IPS DF 4.7 (cell line): ENCODE data around the gene BCL2.

Experiments used
- DNase-seq: peaks from one replicate; pipeline ENCODE4 v3.0.0-alpha.2; 2013; ENCODE audit warnings: low spot score; ENCODE audit errors: extremely low read depth

The BCL2 gene

GRCh38 chr18:63183952-63184770 lies 135.4 kb downstream of the BCL2 start:
- no peak for DNase-seq

- DNase-seq = no peak
These were observed 136.2 kb downstream of the BCL2 start for GRCh38 chr18:63183378-63183777.

GRCh38 chr18:63182861-63183260 lies 136.7 kb downstream of the BCL2 start:
- no peak for DNase-seq

- DNase-seq = no peak
These were observed 137.2 kb downstream of the BCL2 start for GRCh38 chr18:63182310-63182772.

- DNase-seq = no peak
These were observed 137.8 kb downstream of the BCL2 start for GRCh38 chr18:63181706-63182309.

GRCh38 chr18:63180971-63181376 lies 138.6 kb downstream of the BCL2 start:
- no peak for DNase-seq

DNA sequence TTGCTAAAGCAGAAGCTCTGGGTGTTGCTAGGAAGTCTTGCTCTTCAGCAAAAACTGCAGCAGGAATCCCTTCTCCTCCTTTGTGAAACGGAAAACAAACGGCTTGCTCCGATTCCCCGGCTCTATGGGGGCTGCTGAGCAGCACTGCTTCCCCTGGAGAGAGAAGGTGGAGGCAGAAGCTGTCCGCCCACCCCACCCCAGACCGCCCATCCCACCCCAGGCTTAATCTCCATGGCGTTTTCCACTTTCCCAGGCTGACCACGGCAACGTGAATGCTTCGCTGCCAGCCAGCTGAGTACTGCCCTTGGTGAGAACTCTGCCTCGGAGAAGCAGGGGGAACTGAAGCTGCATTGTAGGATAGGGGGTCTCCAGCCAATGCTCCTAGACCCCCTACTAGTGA lies 139.2 kb downstream of the BCL2 start:
- no peak for DNase-seq

GRCh38 chr18:63179422-63179821 lies 140.1 kb downstream of the BCL2 start:
- DNase-seq = no peak

GRCh38 chr18:63178971-63179370 lies 140.6 kb downstream of the BCL2 start:
- no peak for DNase-seq

DNA sequence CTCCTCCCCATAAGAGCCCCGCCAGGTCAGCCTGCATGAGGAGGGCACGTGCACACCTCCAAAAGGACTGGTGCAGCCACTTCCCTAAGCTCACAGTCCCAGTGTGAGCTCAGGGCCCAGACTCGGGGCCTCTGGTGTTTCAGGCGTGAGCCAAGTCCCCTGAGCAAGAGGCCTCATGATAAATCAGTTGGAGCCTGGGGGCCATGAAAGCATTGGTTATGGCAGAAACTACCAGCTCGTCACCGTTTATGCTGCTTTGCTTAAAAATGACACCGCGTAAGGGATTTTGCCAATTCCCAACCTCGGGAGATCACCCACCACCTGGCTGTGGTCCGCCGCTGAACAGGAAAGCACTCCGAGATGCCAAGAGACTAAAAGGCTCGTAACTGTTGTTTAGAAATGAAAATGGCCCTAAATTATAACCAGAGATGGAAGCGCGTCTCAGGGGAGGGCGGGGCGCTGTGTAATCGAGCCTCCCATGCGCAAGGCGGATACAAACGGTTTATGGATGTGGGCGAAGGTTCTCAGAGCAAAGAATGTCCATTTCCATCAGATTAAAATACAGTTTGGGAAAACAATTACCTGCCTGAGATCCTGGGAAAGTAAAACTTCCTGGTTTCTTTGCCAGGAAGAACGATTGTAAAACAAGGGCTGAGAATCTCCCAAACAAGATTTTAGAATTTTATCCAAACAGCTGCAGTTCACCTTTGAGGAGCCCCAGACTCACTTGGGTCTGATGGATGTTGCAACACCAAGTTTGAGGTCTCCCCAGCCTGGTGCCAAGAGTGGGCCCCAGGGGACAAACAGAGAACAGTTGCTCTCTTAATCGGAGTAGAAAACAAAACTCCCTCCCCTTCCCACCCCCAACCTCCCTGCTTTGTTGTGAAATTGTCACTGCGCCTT lies 141.4 kb downstream of the BCL2 start:
- DNase-seq = no peak

GRCh38 chr18:63177259-63177658 lies 142.3 kb downstream of the BCL2 start:
- DNase-seq = no peak

DNA sequence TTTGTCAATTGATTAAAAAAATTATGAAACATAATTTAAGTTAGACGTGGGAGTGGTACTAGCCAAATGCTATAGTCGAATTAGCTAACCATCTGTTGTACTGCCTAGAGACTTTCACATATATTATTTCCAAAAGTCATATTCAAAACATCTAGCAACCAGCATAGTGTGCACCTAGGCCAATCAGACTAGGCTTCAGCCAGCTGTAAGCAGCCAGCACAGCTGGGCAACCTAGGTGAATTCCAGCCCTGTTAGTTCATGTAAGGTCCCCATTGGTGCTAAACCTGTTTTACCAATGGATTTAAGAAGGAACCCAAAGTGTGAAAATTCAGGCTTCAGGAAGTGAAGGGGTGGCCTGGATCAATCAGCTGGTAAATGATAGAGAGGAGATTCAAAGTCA lies 144.3 kb downstream of the BCL2 start:
- no peak for DNase-seq

DNA sequence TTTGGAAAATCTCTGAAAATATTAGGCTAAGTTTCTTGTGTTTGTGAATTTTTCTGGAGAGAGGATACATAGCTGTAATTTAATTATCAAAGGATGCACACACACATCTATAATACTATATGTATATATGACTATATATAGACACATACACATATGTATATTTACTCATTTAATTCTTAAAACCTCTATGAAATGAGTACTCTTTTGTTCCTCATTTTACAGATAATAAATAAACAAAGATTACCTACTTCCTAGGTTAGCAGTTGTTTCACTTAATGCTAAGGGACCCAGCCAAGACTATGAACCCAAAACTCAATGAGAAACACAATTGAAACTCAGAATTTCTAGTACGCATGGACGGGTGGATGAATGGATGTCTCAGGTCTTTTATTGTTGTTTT lies 145.6 kb downstream of the BCL2 start:
- DNase-seq = no peak

DNA sequence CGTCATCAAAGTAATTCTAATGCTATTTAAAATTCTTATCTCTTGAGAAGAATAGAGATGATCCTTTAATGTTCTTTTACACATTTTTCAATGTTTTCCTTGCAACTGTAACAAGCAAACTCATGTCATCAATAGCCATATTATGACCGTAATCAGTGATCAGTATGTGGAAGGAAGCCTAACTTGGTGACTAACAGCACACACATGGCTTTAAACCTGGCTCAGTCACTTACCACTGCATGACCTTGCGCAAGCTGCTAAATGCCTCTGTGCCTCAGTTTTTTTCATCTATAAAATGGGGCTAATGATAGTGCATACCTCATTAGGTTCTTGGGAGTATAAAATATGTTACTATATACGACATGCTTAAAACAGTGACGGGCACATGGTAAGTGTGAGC lies 149.7 kb downstream of the BCL2 start:
- no peak for DNase-seq

- DNase-seq = no peak
These were observed 151.3 kb downstream of the BCL2 start for GRCh38 chr18:63168287-63168686.

DNA sequence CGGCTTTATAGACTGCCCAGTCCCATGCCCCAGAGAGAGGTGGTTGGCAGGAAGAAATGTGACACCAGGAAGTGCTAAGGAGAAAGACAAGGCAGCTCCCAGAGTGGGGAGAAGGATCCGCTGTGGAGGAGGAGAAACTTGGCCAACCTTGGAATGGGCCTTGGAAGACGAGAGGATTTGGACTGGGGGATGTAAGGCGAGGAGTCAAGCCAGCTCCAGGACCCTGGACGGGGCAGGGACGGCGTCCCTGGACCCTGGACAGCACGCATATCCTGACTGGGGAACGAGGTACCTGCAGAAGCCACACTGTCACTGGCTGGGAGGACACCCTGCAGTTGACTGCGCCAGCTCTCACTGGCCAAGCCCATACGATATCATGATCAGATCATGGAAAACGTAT lies 153.4 kb downstream of the BCL2 start:
- DNase-seq = no peak

DNA sequence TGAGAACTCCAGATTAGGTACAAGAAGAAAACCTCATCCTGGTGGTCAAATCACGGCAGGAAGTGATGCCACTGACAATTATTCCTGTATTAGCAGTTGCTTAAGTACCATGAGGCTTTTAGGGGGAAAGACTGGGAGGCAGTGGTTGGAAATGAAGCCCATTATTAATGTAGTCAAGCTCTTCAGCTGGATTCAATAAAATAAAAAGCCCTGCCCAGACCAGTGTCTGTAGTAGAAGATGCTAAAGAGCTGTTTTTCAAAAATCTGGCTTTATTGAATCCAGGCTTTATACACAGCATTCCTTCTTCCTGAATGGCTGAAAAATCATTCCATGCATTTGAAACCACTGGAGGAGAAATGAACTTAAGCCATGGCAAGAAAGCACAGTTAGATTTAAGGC lies 155.2 kb downstream of the BCL2 start:
- DNase-seq = no peak

DNA sequence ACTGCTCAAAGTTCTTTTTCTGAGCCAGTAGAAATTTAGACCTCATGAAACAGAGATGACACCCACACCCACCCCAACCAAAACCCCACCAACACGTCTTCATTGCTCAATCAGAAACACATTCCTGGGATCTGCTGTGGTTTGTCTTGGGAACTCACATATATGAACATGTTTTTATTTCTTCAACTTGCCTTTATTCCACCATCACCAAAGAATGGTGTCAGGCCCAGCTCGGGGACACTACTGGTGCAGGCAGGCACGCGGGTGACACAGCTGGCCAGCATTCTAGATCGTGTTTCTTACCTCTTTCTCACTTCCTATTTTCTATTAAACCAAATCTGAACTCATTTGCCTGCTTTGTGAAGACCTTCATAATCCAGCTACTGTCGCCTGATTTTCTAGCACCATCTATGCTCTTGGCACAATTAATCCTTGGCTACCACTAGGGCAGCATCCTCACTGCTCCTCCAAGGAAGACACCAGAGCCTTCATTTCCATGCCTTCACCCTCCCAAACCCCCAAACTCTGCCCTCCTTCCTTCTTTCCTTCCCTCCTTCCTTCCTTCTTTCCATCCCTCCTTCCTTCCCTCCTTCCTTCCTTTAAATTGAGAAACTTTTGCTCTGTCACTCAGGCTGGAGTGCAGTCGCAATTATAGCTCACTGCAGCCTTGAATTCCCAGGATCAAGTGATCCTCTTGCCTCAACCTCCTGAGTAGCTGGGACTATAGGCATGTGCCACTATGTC lies 157.1 kb downstream of the BCL2 start:
- DNase-seq = no peak

GRCh38 chr18:63161761-63162195 lies 157.8 kb downstream of the BCL2 start:
- no peak for DNase-seq

GRCh38 chr18:63161032-63161760 lies 158.4 kb downstream of the BCL2 start:
- DNase-seq = no peak
